Measurements from ENCODE around the gene UCHL5. TPM values are rescaled to one million over a fixed set of nuclear protein-coding genes. Genes with fewer than 3 reads are reported as not detected.

The UCHL5 gene
- total and polyA plus RNA-seq, 2 donors (not counting 3 experiments of a cell fraction or from before 2014, with no cell fraction given), result 9.8 to 45.6 TPM

DNA sequence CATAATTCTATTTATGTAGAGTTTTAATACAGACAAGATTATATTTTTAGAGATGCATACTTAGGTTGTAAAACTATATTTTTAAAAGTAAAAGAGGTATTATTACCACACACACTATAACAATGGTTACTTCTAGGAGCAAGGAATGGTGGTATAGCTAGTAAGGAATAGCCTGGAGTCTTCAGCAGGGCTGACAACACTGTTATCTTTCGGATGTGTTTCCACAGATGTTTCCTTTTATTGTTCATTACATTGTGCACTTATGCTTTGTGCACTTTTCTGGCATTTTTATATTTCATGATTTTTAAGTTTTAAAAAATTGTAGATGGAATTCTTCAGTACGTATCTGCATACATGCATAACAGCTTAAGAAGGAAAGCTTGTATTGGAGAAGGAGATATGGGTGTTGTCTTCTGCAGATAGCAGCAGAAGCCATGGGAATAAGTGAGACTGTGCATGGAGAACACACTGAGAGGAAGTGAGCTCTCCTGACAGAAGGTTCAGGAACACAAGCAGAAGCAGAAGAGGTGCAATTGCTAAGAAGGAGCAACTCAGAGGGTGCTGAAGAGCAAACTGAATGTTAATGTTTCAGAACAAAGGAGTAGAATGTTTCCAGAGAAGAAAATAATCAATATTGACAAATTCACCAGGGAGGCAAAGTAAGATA, 91.8 kb downstream of the UCHL5 start:
- no peaks in the 10 kb centered on the region for H3K9me1 ChIP-seq (replicated peaks; ENCODE audit: control insufficient read depth, extremely low read depth, insufficient read depth, low read length)
- H4K20me1 ChIP-seq (replicated peaks; ENCODE audit: control insufficient read depth, extremely low read depth, insufficient read depth, low read length), result no peaks in the 10 kb centered on the region
- dilution Hi-C loops (cut with MboI; ENCODE audit: extremely low pct_ligation_motif_present, low sequenced_read_pairs) (no loop called here), intact Hi-C loops (cut with micrococcal nuclease) (loop anchor here (1.0 to 2.0 kb wide), 2 partner anchors 29 to 159 kb away; no protein-coding TSS in a partner anchor)
- no TSS peak for BruUV-seq (replicated peaks)
- H3K27me3 ChIP-seq (ENCODE audit: control insufficient read depth in 2 of 2, insufficient read depth in 2 of 2, low read length in 2 of 2), result no peaks in the 10 kb centered on the region
- no peaks in the 10 kb centered on the region for H3K9me3 ChIP-seq (replicated peaks; ENCODE audit: control insufficient read depth, insufficient read depth, low read length)
- FAIRE-seq, result peak; percentile 8
- POLR2A ChIA-PET, result interaction anchor here (0.7 to 2.7 kb wide), 4 partner anchors 9 to 158 kb away, joined by 3 to 10 read pairs (median 6); partner anchors contain the start of gene RGS2
- H3K36me3 ChIP-seq (ENCODE audit: control insufficient read depth in 2 of 2, extremely low read depth in 1 of 2, insufficient read depth in 2 of 2, low read length in 2 of 2), result no peaks in the 10 kb centered on the region
- no peaks in the 10 kb centered on the region for H3K79me2 ChIP-seq (ENCODE audit: control insufficient read depth, insufficient read depth, low read length)
- H2AFZ ChIP-seq (ENCODE audit: low read depth, low read length), result peak overlapping the region; percentile 56
- peak overlapping the region in 1 of 3 experiments; percentile 22 for H3K4me3 ChIP-seq (replicated peaks in 1 of 3; ENCODE audit: insufficient read depth in 1 of 3, low read depth in 1 of 3, low read length in 3 of 3)
- peak overlapping the region; percentile 93 for H3K27ac ChIP-seq (ENCODE audit: insufficient read depth, low read depth, low read length)
- peak overlapping the region; percentile 75 for H3K4me2 ChIP-seq (ENCODE audit: insufficient read depth, low read length)
- DNase-seq (ENCODE audit: low read depth, low spot score), result peak; percentile 91
- H3K9ac ChIP-seq (replicated peaks; ENCODE audit: extremely low read depth, insufficient read depth, low read length), result peak overlapping the region; percentile 61
- CTCF ChIA-PET, result interaction anchor here (0.8 to 2.3 kb wide), 6 partner anchors 8 to 160 kb away, joined by 3 to 11 read pairs (median 4); no protein-coding TSS in a partner anchor
- TF ChIP-seq GATA2 (IDR thresholded peaks at IDR 0.05; ENCODE audit: insufficient read depth, insufficient read length, low read depth, low read length) (peak; percentile 58), POLR2AphosphoS5 (IDR thresholded peaks at IDR 0.05; ENCODE audit: insufficient read depth, low read depth, low read length) (peak; percentile 28), POLR2A (IDR thresholded peaks at IDR 0.05; ENCODE audit: low read depth, low read length) (no peak), CTCF (IDR thresholded peaks at IDR 0.05; ENCODE audit: extremely low read depth in 1 of 2, insufficient read depth in 1 of 2, low read depth in 1 of 2, low read length in 2 of 2) (no peak), FOS (IDR thresholded peaks at IDR 0.05; ENCODE audit: borderline replicate concordance, insufficient read depth, low read length) (peak; percentile 16), EZH2 (IDR thresholded peaks at IDR 0.05; ENCODE audit: borderline replicate concordance, low read depth, low read length, severe bottlenecking) (no peak), MYC (IDR thresholded peaks at IDR 0.05; ENCODE audit: low read depth, low read length) (no peak), JUN (IDR thresholded peaks at IDR 0.05; ENCODE audit: borderline replicate concordance, insufficient read depth, insufficient read length, low read depth) (peak; percentile 47)
- TF ChIP-seq, protein P1, sequence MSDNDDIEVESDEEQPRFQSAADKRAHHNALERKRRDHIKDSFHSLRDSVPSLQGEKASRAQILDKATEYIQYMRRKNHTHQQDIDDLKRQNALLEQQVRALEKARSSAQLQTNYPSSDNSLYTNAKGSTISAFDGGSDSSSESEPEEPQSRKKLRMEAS (IDR thresholded peaks at IDR 0.05; ENCODE audit: insufficient read depth, insufficient read length), result no peak
- peaks cover 25% of the 10 kb centered on the region for H3K4me1 ChIP-seq (ENCODE audit: control insufficient read depth, extremely low read depth, insufficient read depth, low read length)

All from endothelial cell of umbilical vein (primary cell).